GM19467 (cell line): ENCODE measurements around the gene FGF19.
"Not testable (repeated sequence)": the region's sequence is repeated elsewhere in the genome, so short reads cannot be mapped to it uniquely, and the experiment has no call there.

ENCODE experiments used
- ATAC-seq: cut with Tn5 transposase; IDR thresholded peaks from one replicate; pipeline ENCODE4 v1.9.1; 2021; ENCODE audit warnings: mild to moderate bottlenecking, moderate library complexity; ENCODE audit not compliant: unreplicated experiment

The FGF19 gene

GRCh38 chr11:69697469-69697843, 6.4 kb downstream of the FGF19 start:
- no peak for ATAC-seq

- ATAC-seq, result no peak
These were observed 6.9 kb downstream of the FGF19 start for GRCh38 chr11:69696749-69697468.

GRCh38 chr11:69695995-69696394, 7.8 kb downstream of the FGF19 start:
- ATAC-seq, result not testable (repeated sequence)

- ATAC-seq, result no peak
These were observed 8.2 kb downstream of the FGF19 start for GRCh38 chr11:69695581-69695980.

DNA sequence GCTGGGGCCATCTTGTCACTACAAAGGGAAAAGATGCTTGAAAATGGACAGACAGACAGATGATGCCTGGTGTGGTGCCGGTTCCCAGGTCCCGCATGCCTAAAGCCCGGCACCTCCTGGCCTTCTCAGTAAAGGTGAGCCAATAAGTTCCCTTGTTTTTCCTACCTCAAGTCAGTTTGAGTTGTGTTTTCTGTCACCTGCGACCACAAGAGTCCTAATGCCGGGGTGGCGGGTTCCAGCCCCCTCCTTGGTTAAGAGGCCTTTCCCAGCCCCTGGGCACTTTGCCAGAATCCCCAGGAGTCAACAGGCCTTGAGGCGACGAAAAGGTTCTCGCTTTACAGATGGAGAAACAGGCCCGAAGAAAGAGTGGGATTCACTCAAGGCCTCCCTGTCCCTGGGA, 9.0 kb downstream of the FGF19 start:
- no peak for ATAC-seq

DNA sequence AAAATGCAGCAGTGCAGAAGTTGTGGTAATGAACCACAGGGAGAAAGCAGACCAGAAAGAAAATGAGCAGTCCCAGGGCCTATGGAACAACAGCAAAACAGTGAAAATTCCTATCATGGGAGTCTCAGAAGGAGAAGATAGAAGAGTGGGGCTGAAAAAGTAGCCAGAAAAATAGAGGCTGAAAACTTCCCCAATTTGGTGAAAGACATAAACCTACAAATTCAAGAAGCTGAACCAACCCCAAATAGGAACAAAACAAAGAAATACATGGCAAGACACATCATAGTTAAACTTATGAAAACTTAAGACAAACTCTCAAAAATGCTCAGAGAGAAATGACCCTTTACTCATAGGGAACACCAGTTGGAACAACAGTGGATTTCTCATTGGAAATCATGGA, 11.4 kb downstream of the FGF19 start:
- no peak for ATAC-seq

DNA sequence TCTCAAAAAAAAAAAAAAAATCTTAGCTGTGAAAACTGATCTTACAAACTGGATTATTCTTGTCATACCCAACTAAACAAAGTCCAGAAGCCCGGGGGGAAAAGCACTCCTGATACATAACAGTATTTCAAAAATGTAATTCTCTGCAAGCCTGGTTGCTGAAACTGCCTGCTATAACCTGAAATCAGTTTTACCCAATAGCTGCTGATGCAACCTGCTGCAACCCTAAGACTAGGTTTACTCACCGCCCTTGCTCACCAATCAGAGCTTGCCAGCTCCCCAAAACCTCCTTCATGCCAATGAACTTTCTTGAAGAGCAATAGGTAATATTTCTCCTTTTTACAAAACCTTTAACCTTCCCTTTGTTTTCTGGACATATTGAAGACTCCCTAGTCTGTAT, 12.4 kb downstream of the FGF19 start:
- ATAC-seq, result no peak

DNA sequence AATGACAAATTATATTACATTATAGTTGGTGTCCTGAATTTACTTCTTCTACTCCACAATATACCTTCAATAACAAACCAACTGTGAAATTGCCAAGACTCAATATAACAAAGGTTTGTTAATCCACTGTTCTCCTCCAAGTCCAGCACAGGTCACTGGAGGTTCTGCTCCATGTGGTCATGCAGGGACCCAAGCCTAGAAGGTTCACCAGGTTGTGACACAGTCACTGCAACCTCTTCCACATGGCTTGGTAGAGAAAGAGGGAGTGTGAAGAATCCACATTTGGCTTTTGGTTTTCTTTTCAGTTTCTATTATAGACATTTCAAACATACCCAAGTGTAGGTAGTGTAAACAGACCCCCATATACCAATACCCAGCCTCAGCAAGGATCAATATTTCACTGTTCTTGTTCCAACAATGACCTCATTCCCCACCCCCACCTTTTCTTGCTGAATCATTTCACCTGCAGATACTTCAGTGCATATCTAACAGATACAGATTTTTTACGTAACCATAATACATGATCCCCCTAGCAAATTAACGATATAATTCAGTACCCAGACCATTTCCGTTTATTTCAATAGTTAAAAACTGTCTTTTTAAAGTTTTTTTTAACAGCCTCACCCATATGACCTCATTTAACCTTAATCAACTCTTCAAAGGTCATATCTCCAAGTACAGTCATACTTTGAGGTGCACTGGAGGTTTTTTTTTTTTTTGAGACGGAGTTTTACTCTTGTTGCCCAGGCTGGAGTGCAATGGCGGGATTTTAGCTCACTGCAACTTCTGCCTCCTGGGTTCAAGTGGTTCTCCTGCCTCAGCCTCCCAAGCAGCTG, 14.1 kb downstream of the FGF19 start:
- no peak for ATAC-seq

- ATAC-seq, result not testable (repeated sequence)
These were observed 15.7 kb downstream of the FGF19 start for GRCh38 chr11:69687969-69688771.

- no peak for ATAC-seq
These were observed 17.0 kb downstream of the FGF19 start for GRCh38 chr11:69686856-69687255.

DNA sequence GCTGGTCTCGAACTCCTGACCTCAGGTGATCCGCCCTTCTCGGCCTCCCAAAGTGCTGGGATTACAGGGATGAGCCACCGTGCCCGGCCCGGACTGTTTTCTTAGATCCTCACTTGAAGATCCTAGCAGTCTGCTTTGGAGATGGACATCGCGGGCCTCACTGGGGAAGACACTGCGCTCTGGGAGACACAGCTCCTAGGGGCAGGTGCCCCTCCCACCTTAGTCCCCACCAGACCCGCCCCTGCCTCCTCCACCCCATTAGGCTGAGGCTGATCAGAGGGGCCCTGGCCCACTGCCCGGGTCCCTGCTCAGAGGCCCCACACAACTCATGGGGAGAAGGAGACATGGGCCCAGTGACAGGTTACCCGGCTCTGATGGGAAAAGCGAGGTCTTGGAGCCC, 17.4 kb downstream of the FGF19 start:
- ATAC-seq, result no peak

DNA sequence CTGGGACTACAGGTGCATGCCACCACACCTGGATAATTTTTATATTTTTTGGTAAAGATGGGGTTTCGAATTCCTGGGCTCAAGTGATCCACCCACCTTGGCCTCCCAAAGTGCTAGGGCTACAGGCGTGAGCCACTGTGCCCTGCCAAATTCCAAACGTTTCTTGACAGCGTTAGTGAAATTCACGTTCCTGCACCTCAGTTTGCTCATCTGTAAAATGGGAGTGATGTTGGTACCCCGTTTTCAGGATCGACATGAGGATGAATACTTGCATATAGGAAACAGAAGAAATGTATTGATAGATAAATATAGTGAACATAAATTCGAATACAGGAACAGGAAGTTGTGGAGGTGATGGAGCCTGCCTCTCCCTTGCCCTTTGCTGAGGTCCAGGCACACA, 18.5 kb downstream of the FGF19 start:
- no peak for ATAC-seq

GRCh38 chr11:69684651-69685050, 19.2 kb downstream of the FGF19 start:
- no peak for ATAC-seq

GRCh38 chr11:69683764-69684333, 20.0 kb downstream of the FGF19 start:
- ATAC-seq, result no peak

- no peak for ATAC-seq
These were observed 21.0 kb downstream of the FGF19 start for GRCh38 chr11:69682681-69683326.

DNA sequence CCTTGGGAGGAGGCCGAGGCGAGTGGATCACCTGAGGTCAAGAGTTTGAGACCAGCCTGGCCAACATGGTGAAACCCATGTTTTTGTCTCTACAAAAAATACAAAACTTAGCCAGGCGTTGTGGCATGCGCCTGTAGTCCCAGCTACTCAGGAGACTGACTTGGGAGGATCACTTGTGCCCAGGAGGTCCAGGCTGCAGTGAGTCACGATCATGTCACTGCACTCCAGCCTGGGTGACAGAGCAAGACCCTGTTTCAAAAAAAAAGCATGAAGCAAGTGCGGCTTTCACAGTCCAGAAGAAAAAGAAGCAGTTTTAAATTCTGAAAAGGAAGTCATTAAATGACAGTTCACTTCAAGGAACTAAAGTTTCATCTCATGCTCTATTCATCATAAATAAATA, 21.6 kb downstream of the FGF19 start:
- no peak for ATAC-seq

GRCh38 chr11:69680688-69681087, 23.1 kb downstream of the FGF19 start:
- ATAC-seq, result no peak

- no peak for ATAC-seq
These were observed 26.1 kb downstream of the FGF19 start for GRCh38 chr11:69677749-69678148.

DNA sequence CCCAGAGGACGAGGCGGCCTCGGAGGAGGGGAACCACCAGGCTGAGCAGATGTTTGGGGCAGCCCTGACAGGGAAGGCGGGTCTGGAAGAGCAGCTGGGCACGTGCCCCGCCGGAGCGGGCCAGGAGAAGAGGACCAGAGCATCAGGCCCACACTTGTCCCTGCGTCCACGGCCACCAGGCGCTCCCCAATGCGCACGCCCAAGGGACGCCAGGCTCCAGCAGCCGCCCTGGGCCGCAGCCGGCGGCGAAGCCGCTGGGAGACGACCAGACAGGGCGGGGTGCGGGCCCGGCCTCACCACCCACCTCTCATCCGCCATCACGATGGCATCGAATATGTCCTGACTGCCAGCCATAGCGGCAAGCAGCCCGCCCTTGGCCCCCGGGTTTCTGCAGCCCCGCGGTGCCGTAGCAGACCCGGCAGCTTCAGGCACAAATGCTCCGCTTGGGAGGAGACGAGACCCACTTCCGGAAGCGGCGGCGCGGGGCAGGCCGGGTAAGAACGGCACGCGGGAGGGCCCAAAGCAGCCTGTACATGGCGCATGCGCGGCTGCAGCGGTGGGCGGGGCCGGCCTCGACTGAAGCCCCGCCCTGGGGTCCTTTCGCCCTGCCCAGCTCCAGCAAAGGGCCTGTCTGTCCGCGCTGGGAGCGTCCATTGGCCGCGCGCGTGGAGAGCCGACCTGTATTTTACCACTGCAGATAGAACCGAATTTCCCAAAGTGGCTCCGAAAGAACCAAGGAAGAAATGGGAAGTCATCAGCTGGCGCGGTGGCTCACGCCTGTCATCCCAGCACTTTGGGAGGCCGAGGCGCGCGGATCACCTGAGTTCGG, 28.7 kb downstream of the FGF19 start, which contains the start of gene LTO1:
Gene LTO1 (minus strand): TSS at position 468 of the 829 bp plus-strand sequence. CDS start 114 bp downstream, at position 354.
- ATAC-seq, result peak; percentile 77
